Erythroblast (primary cell): ENCODE data around the gene TMEM165.

Experiments
- GATA1 ChIP-seq: IDR thresholded peaks from 2 replicates; pipeline ENCODE4 v1.6.1; 2011; ENCODE audit warnings: low read depth, mild to moderate bottlenecking, control low read depth, low read length, moderate library complexity
- POLR2A ChIP-seq: IDR thresholded peaks from 2 replicates; pipeline ENCODE4 v1.6.1; 2011; ENCODE audit warnings: mild to moderate bottlenecking, low read length

DNA sequence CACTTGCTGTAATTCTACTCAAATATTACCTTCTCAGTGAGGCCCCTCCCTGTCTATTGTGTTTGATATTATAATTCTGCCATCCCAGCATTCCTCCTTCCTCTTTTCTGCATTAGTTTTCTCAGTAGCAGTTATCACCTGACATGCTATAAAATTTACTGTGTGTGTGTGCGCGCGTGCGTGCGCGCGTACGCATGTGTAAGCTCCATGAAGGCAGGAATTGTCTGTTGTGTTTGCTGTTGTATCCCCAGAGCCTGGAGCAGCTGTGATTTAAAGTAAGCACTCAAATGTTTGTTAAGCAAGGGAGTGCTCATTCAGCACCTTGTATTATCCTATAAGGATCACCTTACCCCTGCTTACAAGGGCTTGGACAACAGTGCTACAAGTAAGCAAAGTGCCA lies 41.1 kb upstream of the TMEM165 start:
- TF ChIP-seq POLR2A (no peak), GATA1 (no peak)
